B cell (primary cell): ENCODE results near the gene FOXM1.
"Not testable (repeated sequence)": the region's sequence is repeated elsewhere in the genome, so short reads cannot be mapped to it uniquely, and the experiment has no call there.

Experiments used
- CTCF ChIP-seq: fragments of 200-600 bp; IDR thresholded peaks from one replicate; pipeline ENCODE4 v1.8.0; 2022; ENCODE audit warnings: antibody characterized with exemption, mild to moderate bottlenecking
- EZH2 ChIP-seq: IDR thresholded peaks from 2 replicates; pipeline ENCODE4 v1.6.1; 2012; ENCODE audit warnings: borderline replicate concordance, low read depth, mild to moderate bottlenecking, moderate library complexity, low read length; ENCODE audit not compliant: insufficient read depth, poor library complexity, severe bottlenecking

- TF ChIP-seq CTCF, EZH2: not testable (repeated sequence)
Observed at GRCh38 chr12:2868986-2869632, 7.9 kb downstream of the FOXM1 start.
